H1 (cell line): Measurements from ENCODE around the gene NT5E. TPM values are rescaled to one million over a fixed set of nuclear protein-coding genes. Genes with fewer than 3 reads are reported as not detected.

Source experiments
- polyA plus RNA-seq, 7 experiments: library from polyadenylated mRNA; depleted of rRNA in 3 of 7; stranded (reverse) in 5 of 7; unstranded in 2 of 7; fragments of >200 nt in 5 of 7; fragments of 200-250 nt in 2 of 7; gene quantifications; 1 replicate in 5 of 7; 2 replicates in 1 of 7; 4 replicates in 1 of 7; pipeline versions ENCODE4 v1.2.1 to v1.2.3, GENCODE V29; 2011 to 2013; ENCODE audit warnings: missing spikeins in 2 of 7, mixed read lengths in 2 of 7
- total RNA-seq: library from RNA; stranded (reverse); fragmentation: NEBNext Ultra II Directional; extraction: Animal tissue kit (Norgen Biotek cat#: 25700); gene quantifications from 2 replicates; pipeline ENCODE4 v1.2.1, GENCODE V29; 2021

Gene NT5E
- total and polyA plus RNA-seq, 2 of the 8 experiments (the other 6 are each of a cell fraction or from before 2014, with no cell fraction given): 0.74 to 1.5 TPM

Other genes starting within 250 kb of the NT5E start
- gene SNX14, start 143.8 kb downstream of the NT5E start, total RNA-seq: 24.2 and 29.6 TPM in 2 replicates
- 8.3 and 11.9 TPM in 2 replicates for gene SNX14, start 143.8 kb downstream of the NT5E start, polyA plus RNA-seq (2011; rRNA removed)
- 206 and 219 TPM in 2 replicates for gene SYNCRIP, start 192.8 kb downstream of the NT5E start, total RNA-seq
- gene SYNCRIP, start 192.8 kb downstream of the NT5E start, polyA plus RNA-seq (2011; rRNA removed): 14.7 and 16.8 TPM in 2 replicates